OCI-LY3 (cell line): ENCODE data around the gene IL1R1.
A peak's percentile ranks its signal among the peaks of the same experiment; 100 is the strongest.

Source experiments
- H2AFZ ChIP-seq: fragments of 200-600, 300-600 bp; shearing (Covaris generic); 2 replicates; pipeline ENCODE4 v1.6.0; 2014; ENCODE audit warnings: antibody characterized with exemption, low read depth, low read length
- H3K27ac ChIP-seq: fragments of 200-600, 300-600 bp; sonication (generic); 2 replicates; pipeline ENCODE4 v1.5.1; 2014; ENCODE audit warnings: mild to moderate bottlenecking, low read length, moderate library complexity, mixed read lengths
- H3K27me3 ChIP-seq: fragments of 200-600, 300-600 bp; sonication (generic); 2 replicates; pipeline ENCODE4 v1.6.1; 2014; ENCODE audit warnings: low read depth, low read length, mixed read lengths
- H3K36me3 ChIP-seq: fragments of 200-600, 300-600 bp; sonication (generic); replicated peaks from 2 replicates; pipeline ENCODE3; 2014; ENCODE audit warnings: low read depth, low read length, mixed read lengths
- H3K4me1 ChIP-seq: fragments of 300-600, 200-600 bp; sonication (generic); 2 replicates; pipeline ENCODE4 v1.6.1; 2014; ENCODE audit warnings: low read length, mixed read lengths
- H3K4me2 ChIP-seq: fragments of 200-600, 300-600 bp; sonication (generic); 2 replicates; pipeline ENCODE4 v1.6.1; 2014; ENCODE audit warnings: low read length, mixed read lengths
- H3K4me3 ChIP-seq: fragments of 300-600, 200-600 bp; sonication (generic); 2 replicates; pipeline ENCODE4 v1.5.1; 2014; ENCODE audit warnings: antibody characterized with exemption, mild to moderate bottlenecking, low read length, moderate library complexity
- H3K79me2 ChIP-seq: fragments of 300-600, 200-600 bp; shearing (Covaris generic); 2 replicates; pipeline ENCODE4 v1.6.1; 2014; ENCODE audit warnings: mild to moderate bottlenecking, low read length, mixed read lengths
- H3K9ac ChIP-seq: fragments of 300-600, 200-600 bp; shearing (Covaris generic); 2 replicates; pipeline ENCODE4 v1.6.0; 2014; ENCODE audit warnings: mild to moderate bottlenecking, low read length, moderate library complexity
- H3K9me3 ChIP-seq: fragments of 200-600, 300-600 bp; shearing (Covaris generic); 2 replicates; pipeline ENCODE4 v1.6.1; 2014; ENCODE audit warnings: low read length, mixed read lengths; ENCODE audit not compliant: insufficient read depth
- H4K20me1 ChIP-seq: fragments of 200-600, 300-600 bp; sonication (generic); 2 replicates; pipeline ENCODE4 v1.6.1; 2016; ENCODE audit warnings: low read length, mixed read lengths; ENCODE audit not compliant: insufficient read depth
- EZH2phosphoT487 ChIP-seq: fragments of 200-600 bp; shearing (Covaris generic); IDR thresholded peaks from 2 replicates; pipeline ENCODE4 v1.6.1; 2018; ENCODE audit warnings: antibody characterized with exemption, mixed run types, low read depth
- TF ChIP-seq, protein P1 (sequence below): fragments of 200-600, 300-600 bp; sonication (generic); IDR thresholded peaks from 2 replicates; pipeline ENCODE4 v1.5.1; 2014; ENCODE audit warnings: antibody characterized with exemption, low read length, low read depth

The IL1R1 gene

DNA sequence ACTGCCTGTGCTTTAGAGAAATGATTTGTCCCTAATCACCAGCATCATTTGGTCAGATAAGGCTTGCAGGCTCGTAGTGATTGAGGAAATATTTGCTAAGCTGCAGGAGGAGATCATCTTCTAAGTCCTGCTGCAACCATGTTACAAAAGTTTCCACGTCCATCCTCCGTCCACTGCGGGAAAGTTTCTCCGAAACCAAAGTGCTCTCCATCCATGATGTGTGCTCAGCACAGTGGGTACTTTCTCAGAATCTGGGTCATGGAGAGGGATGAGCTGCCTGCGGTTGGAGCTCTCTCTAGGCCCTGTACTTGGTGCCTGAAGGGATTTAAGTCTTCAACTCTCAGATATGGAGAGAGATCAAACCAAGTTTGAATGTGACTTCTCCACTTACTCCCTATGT is 83.6 kb downstream of the IL1R1 start:
- no peak overlapping the region for H3K4me3 ChIP-seq
- peaks cover 41% of the 10 kb centered on the region for H3K4me1 ChIP-seq
- H3K9me3 ChIP-seq: no peaks in the 10 kb centered on the region
- no peak overlapping the region for H3K27ac ChIP-seq
- no peaks in the 10 kb centered on the region for H4K20me1 ChIP-seq
- no peaks in the 10 kb centered on the region for H3K27me3 ChIP-seq
- no peak overlapping the region for H3K9ac ChIP-seq
- H3K79me2 ChIP-seq: no peaks in the 10 kb centered on the region
- no peak overlapping the region for H2AFZ ChIP-seq
- no peak overlapping the region for H3K4me2 ChIP-seq
- TF ChIP-seq, protein P1, sequence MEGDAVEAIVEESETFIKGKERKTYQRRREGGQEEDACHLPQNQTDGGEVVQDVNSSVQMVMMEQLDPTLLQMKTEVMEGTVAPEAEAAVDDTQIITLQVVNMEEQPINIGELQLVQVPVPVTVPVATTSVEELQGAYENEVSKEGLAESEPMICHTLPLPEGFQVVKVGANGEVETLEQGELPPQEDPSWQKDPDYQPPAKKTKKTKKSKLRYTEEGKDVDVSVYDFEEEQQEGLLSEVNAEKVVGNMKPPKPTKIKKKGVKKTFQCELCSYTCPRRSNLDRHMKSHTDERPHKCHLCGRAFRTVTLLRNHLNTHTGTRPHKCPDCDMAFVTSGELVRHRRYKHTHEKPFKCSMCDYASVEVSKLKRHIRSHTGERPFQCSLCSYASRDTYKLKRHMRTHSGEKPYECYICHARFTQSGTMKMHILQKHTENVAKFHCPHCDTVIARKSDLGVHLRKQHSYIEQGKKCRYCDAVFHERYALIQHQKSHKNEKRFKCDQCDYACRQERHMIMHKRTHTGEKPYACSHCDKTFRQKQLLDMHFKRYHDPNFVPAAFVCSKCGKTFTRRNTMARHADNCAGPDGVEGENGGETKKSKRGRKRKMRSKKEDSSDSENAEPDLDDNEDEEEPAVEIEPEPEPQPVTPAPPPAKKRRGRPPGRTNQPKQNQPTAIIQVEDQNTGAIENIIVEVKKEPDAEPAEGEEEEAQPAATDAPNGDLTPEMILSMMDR: no peak
- TF ChIP-seq EZH2phosphoT487: no peak
- no peaks in the 10 kb centered on the region for H3K36me3 ChIP-seq

- Histone ChIP-seq H3K9ac (peak overlapping the region; percentile 41; the same call in 1 of the 2 replicates), H3K36me3 (no peaks in the 10 kb centered on the region), H3K27ac (peak overlapping the region; percentile 73), H3K4me2 (peak overlapping the region; percentile 86), H2AFZ (peak overlapping the region; percentile 87), H3K9me3 (no peaks in the 10 kb centered on the region), H3K27me3 (no peaks in the 10 kb centered on the region), H4K20me1 (no peaks in the 10 kb centered on the region), H3K4me3 (peak overlapping the region; percentile 65), H3K79me2 (no peaks in the 10 kb centered on the region), H3K4me1 (peaks cover 41% of the 10 kb centered on the region)
- TF ChIP-seq, protein P1: no peak
- no peak for TF ChIP-seq EZH2phosphoT487
These were observed 84.3 kb downstream of the IL1R1 start for GRCh38 chr2:102226612-102227391.

DNA sequence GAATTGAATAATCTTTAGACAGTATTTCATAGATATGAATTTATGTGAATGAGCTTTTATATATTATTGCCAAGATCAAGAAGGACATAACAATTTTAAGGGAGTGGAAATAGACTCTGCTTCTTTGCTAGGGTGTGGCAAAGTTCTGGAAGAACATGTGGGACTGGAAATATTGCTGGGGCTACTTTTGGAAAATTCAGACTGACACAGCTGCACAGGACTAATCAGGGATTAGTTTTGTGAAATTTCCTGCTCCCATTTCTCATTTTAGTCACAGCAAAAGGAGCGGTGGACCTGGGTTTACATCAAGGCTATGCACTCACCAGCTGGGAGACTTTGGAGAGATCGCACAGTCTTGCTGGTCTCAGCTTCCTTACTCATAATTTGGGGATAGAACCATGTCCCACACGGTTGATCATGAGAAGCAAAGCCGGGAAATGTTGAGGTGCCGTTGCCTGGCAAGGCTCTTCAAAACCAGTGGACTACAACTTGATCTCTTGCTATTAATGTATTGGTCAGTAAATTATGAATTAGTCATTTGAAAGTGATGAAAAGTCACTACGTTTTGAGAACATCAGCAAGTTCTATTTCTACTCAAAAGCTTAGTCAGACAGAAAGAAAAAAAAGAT is 86.7 kb downstream of the IL1R1 start:
- Histone ChIP-seq H3K36me3 (no peaks in the 10 kb centered on the region), H4K20me1 (no peaks in the 10 kb centered on the region), H3K4me3 (no peak overlapping the region), H3K4me1 (peaks cover 41% of the 10 kb centered on the region), H3K79me2 (no peaks in the 10 kb centered on the region), H3K27ac (no peak overlapping the region), H3K9me3 (no peaks in the 10 kb centered on the region), H2AFZ (no peak overlapping the region), H3K9ac (no peak overlapping the region), H3K27me3 (no peaks in the 10 kb centered on the region), H3K4me2 (no peak overlapping the region)
- no peak for TF ChIP-seq EZH2phosphoT487
- TF ChIP-seq, protein P1: no peak
